H1 (cell line): ENCODE results near the gene RBP7. TPM values are rescaled to one million over a fixed set of nuclear protein-coding genes. Genes with fewer than 3 reads are reported as not detected.

ENCODE experiments used
- CTCF ChIA-PET: fragments of 300-600 bp; sonication (Branson Sonifier 250); formaldehyde crosslinking; loops from one replicate; lab custom pipeline; 2021; ENCODE audit not compliant: partially characterized antibody; lab: Charles Lee
- POLR2A ChIA-PET: fragments of 300-600 bp; sonication (Branson Sonifier 250); formaldehyde crosslinking; loops from one replicate; lab custom pipeline; 2021; ENCODE audit warnings: inconsistent platforms; ENCODE audit not compliant: partially characterized antibody; lab: Charles Lee
- DNase-seq, 2 experiments: peaks; one replicate each; pipeline versions ENCODE4 v3.0.0 to v3.0.0-alpha.2; 2010 to 2022; ENCODE audit warnings: low spot score in 2 of 2, low read depth in 1 of 2, mixed read lengths in 1 of 2
- FAIRE-seq: peaks from 2 replicates; lab custom pipeline; 2011; peaks lifted over from hg19 to GRCh38; lab: Jason Lieb, UNC
- H2AFZ ChIP-seq: 2 replicates; pipeline ENCODE4 v1.8.1; 2012; ENCODE audit warnings: low read length, inconsistent platforms
- H2AK5ac ChIP-seq: 2 replicates; pipeline ENCODE4 v1.6.1; 2013; ENCODE audit warnings: low read depth, low read length
- H2BK120ac ChIP-seq: replicated peaks from 2 replicates; pipeline ENCODE3; 2013; ENCODE audit warnings: low read depth, low read length, inconsistent platforms
- H2BK12ac ChIP-seq: 2 replicates; pipeline ENCODE4 v1.6.1; 2013; ENCODE audit warnings: low read depth, low read length
- H2BK15ac ChIP-seq: 2 replicates; pipeline ENCODE4 v1.6.1; 2013; ENCODE audit warnings: low read length
- H2BK20ac ChIP-seq: 2 replicates; pipeline ENCODE4 v1.6.1; 2013; ENCODE audit warnings: low read length
- H2BK5ac ChIP-seq: 2 replicates; pipeline ENCODE4 v1.6.1; 2013; ENCODE audit warnings: low read depth, low read length
- H3K14ac ChIP-seq: 2 replicates; pipeline ENCODE4 v1.6.1; 2013; ENCODE audit warnings: inconsistent platforms; ENCODE audit not compliant: insufficient read length
- H3K18ac ChIP-seq: 2 replicates; pipeline ENCODE4 v1.6.1; 2013; ENCODE audit warnings: low read length; ENCODE audit errors: extremely low read depth
- H3K23ac ChIP-seq: 2 replicates; pipeline ENCODE4 v1.6.1; 2013; ENCODE audit warnings: inconsistent platforms; ENCODE audit not compliant: insufficient read length
- H3K23me2 ChIP-seq: 2 replicates; pipeline ENCODE4 v1.6.1; 2013; ENCODE audit warnings: low read depth, low read length
- H3K27ac ChIP-seq: 2 replicates; pipeline ENCODE4 v1.6.1; 2011; ENCODE audit warnings: low read depth, low read length, inconsistent platforms
- H3K27me3 ChIP-seq, 4 experiments: replicated peaks in 1 of 4; 1 replicate in 1 of 4; 2 replicates in 3 of 4; pipeline versions ENCODE4 v1.6.1 to v1.8.1; 2011 to 2013; ENCODE audit warnings: low read length in 3 of 4, mild to moderate bottlenecking in 3 of 4, inconsistent platforms in 2 of 4, mixed read lengths in 2 of 4, moderate library complexity in 1 of 4; ENCODE audit not compliant: control insufficient read depth in 3 of 4, insufficient read depth in 3 of 4; ENCODE audit errors: extremely low read depth in 1 of 4
- H3K36me3 ChIP-seq, 4 experiments: 2 replicates each; pipeline versions ENCODE4 v1.6.1 to v1.8.1; 2011 to 2013; ENCODE audit warnings: mild to moderate bottlenecking in 4 of 4, low read length in 3 of 4, moderate library complexity in 2 of 4, control low read depth in 1 of 4, inconsistent platforms in 1 of 4; ENCODE audit not compliant: insufficient read depth in 4 of 4, control insufficient read depth in 2 of 4
- H3K4ac ChIP-seq: replicated peaks from 2 replicates; pipeline ENCODE3; 2013; ENCODE audit warnings: low read length, low read depth, mixed read lengths, inconsistent platforms; ENCODE audit not compliant: insufficient read length
- H3K4me1 ChIP-seq, 4 experiments: replicated peaks in 1 of 4; 1 replicate in 1 of 4; 2 replicates in 3 of 4; pipeline versions ENCODE4 v1.6.1 to v1.8.1; 2011 to 2013; ENCODE audit warnings: low read length in 3 of 4, inconsistent platforms in 2 of 4, mixed read lengths in 1 of 4; ENCODE audit not compliant: insufficient read depth in 4 of 4, control insufficient read depth in 3 of 4
- H3K4me2 ChIP-seq, 2 experiments: 2 replicates each; pipeline versions ENCODE4 v1.6.1 to v1.8.1; 2011 to 2013; ENCODE audit warnings: low read depth in 2 of 2, low read length in 2 of 2, control low read depth in 1 of 2, inconsistent platforms in 1 of 2, mild to moderate bottlenecking in 1 of 2; ENCODE audit not compliant: insufficient read depth in 1 of 2
- H3K4me3 ChIP-seq, 4 experiments: fragments of 200-600, 300-600 bp in 1 of 4; sonication (generic), shearing (Covaris generic), sonication (Bioruptor Twin) in 1 of 4; 2 replicates each; pipeline versions ENCODE4 v1.5.1 to v1.8.1; 2011 to 2016; ENCODE audit warnings: low read length in 4 of 4, low read depth in 3 of 4, control low read depth in 2 of 4, inconsistent platforms in 2 of 4, mild to moderate bottlenecking in 2 of 4, mixed read lengths in 1 of 4, moderate library complexity in 1 of 4; ENCODE audit not compliant: insufficient read depth in 2 of 4; ENCODE audit errors: extremely low read depth in 1 of 4
- H3K56ac ChIP-seq: replicated peaks from 2 replicates; pipeline ENCODE3; 2013; ENCODE audit warnings: low read depth, mild to moderate bottlenecking, mixed read lengths, low read length, inconsistent platforms; ENCODE audit not compliant: insufficient read length
- H3K79me1 ChIP-seq: 2 replicates; pipeline ENCODE4 v1.6.1; 2013; ENCODE audit warnings: low read depth, low read length, control low read depth
- H3K79me2 ChIP-seq, 2 experiments: 2 replicates each; pipeline versions ENCODE4 v1.6.1 to v1.8.1; 2012 to 2013; ENCODE audit warnings: low read length in 2 of 2, mild to moderate bottlenecking in 2 of 2, inconsistent platforms in 1 of 2; ENCODE audit not compliant: insufficient read depth in 2 of 2, control insufficient read depth in 1 of 2
- H3K9ac ChIP-seq, 4 experiments: replicated peaks in 1 of 4; 1 replicate in 1 of 4; 2 replicates in 3 of 4; pipeline versions ENCODE4 v1.6.1 to v1.8.1; 2011 to 2013; ENCODE audit warnings: low read depth in 3 of 4, low read length in 3 of 4, control low read depth in 2 of 4, mild to moderate bottlenecking in 2 of 4, moderate library complexity in 2 of 4, inconsistent platforms in 1 of 4; ENCODE audit errors: extremely low read depth in 1 of 4
- H3K9me3 ChIP-seq, 2 experiments: 2 replicates each; pipeline versions ENCODE4 v1.6.1 to v1.8.1; 2012 to 2013; ENCODE audit warnings: mild to moderate bottlenecking in 2 of 2, moderate library complexity in 2 of 2, control low read depth in 1 of 2, inconsistent platforms in 1 of 2, low read depth in 1 of 2, low read length in 1 of 2, mixed read lengths in 1 of 2; ENCODE audit not compliant: insufficient read depth in 2 of 2
- H4K20me1 ChIP-seq, 2 experiments: replicated peaks in 1 of 2; 2 replicates each; pipeline versions ENCODE3 to v1.8.1; 2011 to 2013; ENCODE audit warnings: inconsistent platforms in 2 of 2, low read length in 2 of 2, mild to moderate bottlenecking in 1 of 2; ENCODE audit not compliant: insufficient read depth in 2 of 2, control insufficient read depth in 1 of 2
- H4K5ac ChIP-seq: 2 replicates; pipeline ENCODE4 v1.6.1; 2013; ENCODE audit warnings: low read length, low read depth, mixed read lengths, inconsistent platforms; ENCODE audit not compliant: insufficient read length
- H4K8ac ChIP-seq: 2 replicates; pipeline ENCODE4 v1.8.0; 2013; ENCODE audit warnings: mild to moderate bottlenecking, moderate library complexity, low read length, inconsistent platforms; ENCODE audit not compliant: insufficient read depth; ENCODE audit errors: extremely low read depth
- H4K91ac ChIP-seq: replicated peaks from 2 replicates; pipeline ENCODE3; 2013; ENCODE audit warnings: low read length, mixed read lengths, inconsistent platforms; ENCODE audit not compliant: insufficient read length
- ATF3 ChIP-seq: IDR thresholded peaks from 2 replicates; pipeline ENCODE4 v1.6.1; 2011; ENCODE audit warnings: low read depth, mild to moderate bottlenecking, low read length; ENCODE audit not compliant: insufficient read depth
- CEBPB ChIP-seq: IDR thresholded peaks from 2 replicates; pipeline ENCODE4 v1.6.1; 2012; ENCODE audit warnings: low read depth, low read length
- KDM4A ChIP-seq: IDR thresholded peaks from one replicate; pipeline ENCODE4 v1.7.1; 2012; ENCODE audit warnings: low read depth, mild to moderate bottlenecking, moderate library complexity, low read length, inconsistent platforms; ENCODE audit not compliant: severe bottlenecking
- POLR2AphosphoS5 ChIP-seq: IDR thresholded peaks from 2 replicates; pipeline ENCODE4 v1.6.1; 2011; ENCODE audit warnings: low read depth, low read length
- POU5F1 ChIP-seq: IDR thresholded peaks from 2 replicates; pipeline ENCODE4 v1.6.1; 2011; ENCODE audit warnings: low read depth, mild to moderate bottlenecking, low read length, moderate library complexity
- SAP30 ChIP-seq: fragments of 300-600 bp; sonication (generic); IDR thresholded peaks from 2 replicates; pipeline ENCODE4 v1.7.1; 2012; ENCODE audit warnings: low read length, moderate library complexity, mild to moderate bottlenecking, inconsistent platforms; ENCODE audit not compliant: insufficient read depth, insufficient replicate concordance
- SIN3A ChIP-seq, 2 experiments: IDR thresholded peaks in 1 of 2; conservative IDR thresholded peaks in 1 of 2; 2 replicates each; pipeline ENCODE4 v1.6.1; 2011 to 2012; ENCODE audit warnings: low read length in 2 of 2, improper control_type of control experiment in 1 of 2, low read depth in 1 of 2, mild to moderate bottlenecking in 1 of 2
- TBP ChIP-seq: IDR thresholded peaks from 2 replicates; pipeline ENCODE4 v1.6.1; 2011; ENCODE audit warnings: low read depth, low read length, improper control_type of control experiment
- USF2 ChIP-seq: IDR thresholded peaks from 2 replicates; pipeline ENCODE4 v1.6.1; 2011; ENCODE audit warnings: low read length, improper control_type of control experiment
- WGBS, 2 experiments: shearing (Covaris generic) in 1 of 2; methylation state at CpG; one replicate each; pipeline versions ENCODE4 v1.1.6 to v1.1.7; 2013 to 2015; ENCODE audit warnings: low lambda C conversion rate in 2 of 2, mixed read lengths in 2 of 2, inconsistent platforms in 1 of 2, low coverage in 1 of 2, missing lambda C conversion rate in 1 of 2; ENCODE audit not compliant: insufficient replicate concordance in 2 of 2, insufficient coverage in 1 of 2, insufficient read length in 1 of 2; ENCODE audit errors: extremely low coverage in 1 of 2, missing lambda C conversion rate in 1 of 2; 5-methylcytosine and 5-hydroxymethylcytosine counted together
- polyA plus RNA-seq, 7 experiments: library from polyadenylated mRNA; depleted of rRNA in 3 of 7; stranded (reverse) in 5 of 7; unstranded in 2 of 7; fragments of >200 nt in 5 of 7; fragments of 200-250 nt in 2 of 7; gene quantifications; 1 replicate in 5 of 7; 2 replicates in 1 of 7; 4 replicates in 1 of 7; pipeline versions ENCODE4 v1.2.1 to v1.2.3, GENCODE V29; 2011 to 2013; ENCODE audit warnings: missing spikeins in 2 of 7, mixed read lengths in 2 of 7
- total RNA-seq: library from RNA; stranded (reverse); fragmentation: NEBNext Ultra II Directional; extraction: Animal tissue kit (Norgen Biotek cat#: 25700); gene quantifications from 2 replicates; pipeline ENCODE4 v1.2.1, GENCODE V29; 2021

RBP7 gene
- total and polyA plus RNA-seq, 2 of the 8 experiments (the other 6 are each of a cell fraction or from before 2014, with no cell fraction given), result 5.7 to 7.2 TPM

- no peak overlapping the region for H2BK12ac ChIP-seq
- H3K56ac ChIP-seq, result no peak overlapping the region
- WGBS, 2 experiments, result 96% methylated on average over 8 of the region's 8 CpGs; no CpG with 5 or more reads in 1 of the 2 experiments
- no peak overlapping the region for H3K27ac ChIP-seq
- no peak overlapping the region for H2BK15ac ChIP-seq
- H2BK20ac ChIP-seq, result no peak overlapping the region
- no peak overlapping the region for H2BK5ac ChIP-seq
- H3K79me2 ChIP-seq, result peaks cover 5 to 94% of the 10 kb centered on the region in 2 experiments
- no peak overlapping the region for H3K9ac ChIP-seq
- H3K36me3 ChIP-seq, result no peaks in the 10 kb centered on the region; a peak in 1 of 8 replicates
- H3K23me2 ChIP-seq, result no peaks in the 10 kb centered on the region
- H3K9me3 ChIP-seq, result no peaks in the 10 kb centered on the region
- ChIA-PET POLR2A (interaction anchor here (1.9 kb wide), 1 partner anchor 13 kb away, joined by 6 read pairs; the partner anchor contains the start of gene UBE4B), CTCF (interaction anchor here (0.6 to 4.0 kb wide), 8 partner anchors 12 to 178 kb away, joined by 3 to 16 read pairs (median 4); partner anchors contain the start of gene UBE4B)
- no peak overlapping the region for H2AFZ ChIP-seq
- DNase-seq (no peak), FAIRE-seq (no peak)
- no peak overlapping the region for H3K4ac ChIP-seq
- no peak overlapping the region for H2BK120ac ChIP-seq
- no peak overlapping the region for H4K8ac ChIP-seq
- H4K91ac ChIP-seq, result no peak overlapping the region
- H4K5ac ChIP-seq, result no peak overlapping the region
- no peak overlapping the region for H3K4me2 ChIP-seq
- H3K23ac ChIP-seq, result no peak overlapping the region
- H3K18ac ChIP-seq, result no peak overlapping the region
- H2AK5ac ChIP-seq, result 0 out of 2 replicates have a peak overlapping the region, but pooled peaks have one; percentile 2
- peaks cover 24% of the 10 kb centered on the region for H3K79me1 ChIP-seq
- no peaks in the 10 kb centered on the region for H3K27me3 ChIP-seq
- H3K14ac ChIP-seq, result no peak overlapping the region
- H4K20me1 ChIP-seq, result peaks cover 2 to 7% of the 10 kb centered on the region in 2 experiments
- no peak overlapping the region for H3K4me3 ChIP-seq
- H3K4me1 ChIP-seq, result peaks cover 2 to 10% (median 8%) of the 10 kb centered on the region in 4 experiments; a peak in 3 of 7 replicates
- no peak for TF ChIP-seq POLR2AphosphoS5
- TF ChIP-seq TBP, result no peak
- no peak for TF ChIP-seq POU5F1
- TF ChIP-seq ATF3, result no peak
- no peak for TF ChIP-seq SIN3A (conservative IDR thresholded peaks at IDR 0.05 in 1 of 2, IDR thresholded peaks at IDR 0.05 in 1 of 2; ENCODE audit: low read depth in 1 of 2, low read length in 2 of 2)
- no peak for TF ChIP-seq SAP30
- TF ChIP-seq CEBPB, result no peak
- no peak for TF ChIP-seq KDM4A
- TF ChIP-seq USF2, result no peak
Observed at GRCh38 chr1:10045480-10046355, 48.7 kb downstream of the RBP7 start.
